VCaP (cell line): ENCODE measurements around the gene GSC2.
A peak's percentile ranks its signal among the peaks of the same experiment; 100 is the strongest.

ENCODE experiments used
- H3K27ac ChIP-seq: fragments of 450-650 bp; 2 replicates; pipeline ENCODE4 v1.5.1; 2017
- TF ChIP-seq, protein P1 (sequence below): fragments of 450-650 bp; conservative IDR thresholded peaks from 2 replicates; pipeline ENCODE4 v1.5.1; 2017; ENCODE audit warnings: mild to moderate bottlenecking, moderate library complexity

Gene GSC2

GRCh38 chr22:19176732-19177131, 26.6 kb upstream of the GSC2 start:
- TF ChIP-seq, protein P1, sequence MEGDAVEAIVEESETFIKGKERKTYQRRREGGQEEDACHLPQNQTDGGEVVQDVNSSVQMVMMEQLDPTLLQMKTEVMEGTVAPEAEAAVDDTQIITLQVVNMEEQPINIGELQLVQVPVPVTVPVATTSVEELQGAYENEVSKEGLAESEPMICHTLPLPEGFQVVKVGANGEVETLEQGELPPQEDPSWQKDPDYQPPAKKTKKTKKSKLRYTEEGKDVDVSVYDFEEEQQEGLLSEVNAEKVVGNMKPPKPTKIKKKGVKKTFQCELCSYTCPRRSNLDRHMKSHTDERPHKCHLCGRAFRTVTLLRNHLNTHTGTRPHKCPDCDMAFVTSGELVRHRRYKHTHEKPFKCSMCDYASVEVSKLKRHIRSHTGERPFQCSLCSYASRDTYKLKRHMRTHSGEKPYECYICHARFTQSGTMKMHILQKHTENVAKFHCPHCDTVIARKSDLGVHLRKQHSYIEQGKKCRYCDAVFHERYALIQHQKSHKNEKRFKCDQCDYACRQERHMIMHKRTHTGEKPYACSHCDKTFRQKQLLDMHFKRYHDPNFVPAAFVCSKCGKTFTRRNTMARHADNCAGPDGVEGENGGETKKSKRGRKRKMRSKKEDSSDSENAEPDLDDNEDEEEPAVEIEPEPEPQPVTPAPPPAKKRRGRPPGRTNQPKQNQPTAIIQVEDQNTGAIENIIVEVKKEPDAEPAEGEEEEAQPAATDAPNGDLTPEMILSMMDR: no peak
- H3K27ac ChIP-seq: peak overlapping the region; percentile 95

- peak overlapping the region; percentile 95 for H3K27ac ChIP-seq
- TF ChIP-seq, protein P1: no peak
Measured at GRCh38 chr22:19176175-19176643, 26.1 kb upstream of the GSC2 start.

GRCh38 chr22:19175602-19176174, 25.6 kb upstream of the GSC2 start:
- TF ChIP-seq, protein P1: no peak
- H3K27ac ChIP-seq: 0 out of 2 replicates have a peak overlapping the region, but pooled peaks have one; percentile 95

DNA sequence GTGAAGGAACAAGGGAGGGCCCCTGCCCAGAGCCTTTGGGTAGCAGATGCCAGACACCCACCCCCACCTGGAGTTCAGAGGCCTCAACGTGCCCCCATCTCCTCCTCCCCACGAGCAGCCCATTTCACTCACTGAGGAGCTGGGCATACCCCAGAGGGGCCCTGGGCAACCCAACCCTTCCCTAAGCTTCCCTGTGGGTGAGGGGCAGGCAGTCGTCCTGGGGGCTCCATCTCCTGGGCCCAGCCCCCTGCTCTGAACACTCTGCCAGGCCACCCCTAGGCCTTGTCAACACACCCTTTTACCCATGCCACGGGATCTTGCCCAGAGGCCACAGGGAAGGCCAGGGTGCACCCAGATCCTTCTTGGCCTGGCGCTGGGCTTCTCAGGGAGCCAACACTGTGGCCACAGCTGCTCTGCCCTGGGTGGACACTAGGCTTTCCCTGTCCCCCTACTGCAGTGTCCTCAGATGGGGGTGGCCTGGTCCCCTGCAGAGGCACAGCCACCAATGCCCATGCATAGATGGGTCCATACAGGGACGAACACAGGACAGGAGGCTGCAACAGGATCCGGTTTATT, 25.0 kb upstream of the GSC2 start:
- TF ChIP-seq, protein P1: no peak
- peak overlapping the region; percentile 95; the same call in 1 of the 2 replicates for H3K27ac ChIP-seq

- H3K27ac ChIP-seq: peak overlapping the region; percentile 95; the same call in 1 of the 2 replicates
- TF ChIP-seq, protein P1: no peak
Measured at GRCh38 chr22:19174106-19175025, 24.3 kb upstream of the GSC2 start.

DNA sequence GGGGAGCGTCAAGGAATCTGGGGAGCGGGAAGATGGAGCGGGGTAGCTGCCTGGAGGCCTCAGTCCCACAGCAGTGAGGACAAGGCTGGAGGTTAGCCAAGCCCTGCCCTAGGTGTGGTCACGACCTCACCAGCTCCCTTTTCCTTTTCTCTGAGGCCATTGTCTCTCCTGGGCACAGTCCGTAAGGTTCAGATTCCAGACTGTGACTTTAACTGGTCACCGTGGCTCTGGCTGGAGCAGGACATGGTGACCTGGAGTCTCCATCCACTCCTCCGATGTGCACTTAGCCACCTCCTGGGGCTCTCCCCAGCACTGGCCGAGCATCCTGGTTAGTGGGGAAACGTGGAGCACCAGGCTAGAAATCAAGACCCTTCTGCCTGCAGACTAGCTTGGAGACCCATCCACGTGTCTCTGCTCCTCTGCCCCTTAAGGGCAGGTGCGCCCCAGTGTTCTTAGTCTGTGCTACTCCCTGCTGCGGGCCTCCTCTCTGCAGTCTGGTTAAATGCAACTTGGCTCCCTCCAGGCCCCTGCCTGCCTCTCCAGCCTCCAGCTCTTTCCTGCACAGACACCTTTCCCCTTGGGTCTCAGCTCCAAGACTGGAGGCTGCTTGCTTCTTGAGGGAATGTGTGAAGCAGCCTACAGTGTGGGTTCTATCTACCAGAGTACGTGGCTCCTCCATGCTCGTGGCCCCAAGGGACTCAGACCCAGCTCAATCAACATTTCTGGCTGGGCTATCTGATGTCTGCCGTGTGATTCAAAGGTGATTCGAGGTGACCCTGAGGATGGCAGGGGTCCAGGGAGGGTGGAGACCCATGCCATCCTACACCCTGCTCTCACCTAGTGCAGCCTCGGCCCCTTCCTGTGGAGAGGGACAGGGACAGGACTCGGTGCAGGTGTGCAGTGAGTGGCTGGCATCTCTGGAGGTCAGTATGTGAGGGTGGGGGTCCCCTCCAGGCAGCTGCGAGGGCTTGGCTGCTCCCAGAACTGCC, 23.2 kb upstream of the GSC2 start:
- TF ChIP-seq, protein P1: no peak

More for the DNA sequence above, 23.2 kb upstream of the GSC2 start:
- peak overlapping the region; percentile 94; the same call in 1 of the 2 replicates for H3K27ac ChIP-seq
